ENCODE measurements around the gene STPG2.

DNA sequence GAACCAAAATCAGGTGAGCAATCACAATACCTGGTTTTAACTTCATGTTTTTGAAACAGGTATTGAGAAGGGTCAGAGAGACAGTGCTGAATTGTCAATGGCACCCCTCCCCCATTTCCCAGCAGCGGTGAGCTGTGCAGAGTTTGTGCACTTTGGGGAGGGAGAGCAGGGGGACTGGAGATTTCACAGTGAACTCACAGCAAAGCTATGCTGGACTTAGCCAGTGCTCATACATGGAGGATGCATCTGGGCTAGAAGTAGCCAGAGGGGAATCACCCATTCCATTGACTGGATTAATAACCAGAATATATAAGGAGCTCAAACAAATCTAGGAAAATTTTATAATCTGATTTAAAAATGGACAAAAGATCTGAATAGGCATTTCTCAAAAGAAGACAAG lies 612.6 kb downstream of the STPG2 start:
- TF ChIP-seq, protein P1, sequence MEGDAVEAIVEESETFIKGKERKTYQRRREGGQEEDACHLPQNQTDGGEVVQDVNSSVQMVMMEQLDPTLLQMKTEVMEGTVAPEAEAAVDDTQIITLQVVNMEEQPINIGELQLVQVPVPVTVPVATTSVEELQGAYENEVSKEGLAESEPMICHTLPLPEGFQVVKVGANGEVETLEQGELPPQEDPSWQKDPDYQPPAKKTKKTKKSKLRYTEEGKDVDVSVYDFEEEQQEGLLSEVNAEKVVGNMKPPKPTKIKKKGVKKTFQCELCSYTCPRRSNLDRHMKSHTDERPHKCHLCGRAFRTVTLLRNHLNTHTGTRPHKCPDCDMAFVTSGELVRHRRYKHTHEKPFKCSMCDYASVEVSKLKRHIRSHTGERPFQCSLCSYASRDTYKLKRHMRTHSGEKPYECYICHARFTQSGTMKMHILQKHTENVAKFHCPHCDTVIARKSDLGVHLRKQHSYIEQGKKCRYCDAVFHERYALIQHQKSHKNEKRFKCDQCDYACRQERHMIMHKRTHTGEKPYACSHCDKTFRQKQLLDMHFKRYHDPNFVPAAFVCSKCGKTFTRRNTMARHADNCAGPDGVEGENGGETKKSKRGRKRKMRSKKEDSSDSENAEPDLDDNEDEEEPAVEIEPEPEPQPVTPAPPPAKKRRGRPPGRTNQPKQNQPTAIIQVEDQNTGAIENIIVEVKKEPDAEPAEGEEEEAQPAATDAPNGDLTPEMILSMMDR (IDR thresholded peaks at IDR 0.05), result no peak
- no peak for TF ChIP-seq EZH2phosphoT487 (IDR thresholded peaks at IDR 0.05)
- no peak for TF ChIP-seq EZH2 (IDR thresholded peaks at IDR 0.05)
